ENCODE measurements around the gene C1orf105. TPM values are rescaled to one million over a fixed set of nuclear protein-coding genes. Genes with fewer than 3 reads are reported as not detected.

Gene C1orf105
- total and polyA plus RNA-seq, 2 experiments from 2014 or later, result not detected

DNA sequence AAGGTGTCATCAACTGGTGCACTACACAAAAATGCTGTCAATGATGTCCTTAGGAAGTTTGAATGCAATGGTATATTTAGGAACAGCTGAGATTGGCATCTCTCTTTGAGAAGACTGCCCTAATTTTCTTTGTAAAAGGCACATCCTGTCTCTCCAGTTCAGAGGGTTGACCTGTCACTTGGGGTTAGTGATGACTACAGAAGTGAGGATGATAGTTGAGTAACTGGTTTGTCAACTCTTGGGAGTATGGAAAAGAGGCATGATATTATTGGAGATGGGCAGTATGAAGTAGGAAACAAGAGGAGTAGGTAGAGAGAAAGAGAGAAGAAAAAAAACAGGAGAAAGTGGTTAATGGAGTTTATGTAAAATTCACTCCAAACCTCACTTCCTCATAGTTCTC lies 63.8 kb downstream of the C1orf105 start:
- Mint-ChIP-seq H3K4me3 (no peak overlapping the region), H3K9me3 (no peaks in the 10 kb centered on the region), H3K36me3 (ENCODE audit: low read depth) (no peaks in the 10 kb centered on the region), H3K27me3 (ENCODE audit: insufficient read depth, low read depth, poor library complexity) (peaks cover 3% of the 10 kb centered on the region), H3K27ac (no peak overlapping the region), H3K4me1 (peaks cover 9% of the 10 kb centered on the region)
- no peaks in the 10 kb centered on the region for H4K20me1 ChIP-seq (replicated peaks; ENCODE audit: insufficient read depth)
- no peaks in the 10 kb centered on the region for H3K79me2 ChIP-seq (replicated peaks; ENCODE audit: insufficient read depth)
- TF ChIP-seq EZH2 (IDR thresholded peaks at IDR 0.05; ENCODE audit: low read depth, unreplicated experiment) (no peak), EZH2phosphoT487 (IDR thresholded peaks at IDR 0.05; ENCODE audit: unreplicated experiment) (no peak), POLR2AphosphoS5 (IDR thresholded peaks at IDR 0.05; ENCODE audit: low read depth) (no peak), ZNF114 (CRISPR knock-in tag; IDR thresholded peaks at IDR 0.05) (no peak), ZNF331 (CRISPR knock-in tag; IDR thresholded peaks at IDR 0.05; ENCODE audit: low read depth) (no peak), STAT1 (IDR thresholded peaks at IDR 0.05; ENCODE audit: unreplicated experiment) (no peak), NANOG (IDR thresholded peaks at IDR 0.05; ENCODE audit: borderline replicate concordance) (no peak), JUNB (IDR thresholded peaks at IDR 0.05; ENCODE audit: unreplicated experiment) (no peak)
- TF ChIP-seq, protein P1, sequence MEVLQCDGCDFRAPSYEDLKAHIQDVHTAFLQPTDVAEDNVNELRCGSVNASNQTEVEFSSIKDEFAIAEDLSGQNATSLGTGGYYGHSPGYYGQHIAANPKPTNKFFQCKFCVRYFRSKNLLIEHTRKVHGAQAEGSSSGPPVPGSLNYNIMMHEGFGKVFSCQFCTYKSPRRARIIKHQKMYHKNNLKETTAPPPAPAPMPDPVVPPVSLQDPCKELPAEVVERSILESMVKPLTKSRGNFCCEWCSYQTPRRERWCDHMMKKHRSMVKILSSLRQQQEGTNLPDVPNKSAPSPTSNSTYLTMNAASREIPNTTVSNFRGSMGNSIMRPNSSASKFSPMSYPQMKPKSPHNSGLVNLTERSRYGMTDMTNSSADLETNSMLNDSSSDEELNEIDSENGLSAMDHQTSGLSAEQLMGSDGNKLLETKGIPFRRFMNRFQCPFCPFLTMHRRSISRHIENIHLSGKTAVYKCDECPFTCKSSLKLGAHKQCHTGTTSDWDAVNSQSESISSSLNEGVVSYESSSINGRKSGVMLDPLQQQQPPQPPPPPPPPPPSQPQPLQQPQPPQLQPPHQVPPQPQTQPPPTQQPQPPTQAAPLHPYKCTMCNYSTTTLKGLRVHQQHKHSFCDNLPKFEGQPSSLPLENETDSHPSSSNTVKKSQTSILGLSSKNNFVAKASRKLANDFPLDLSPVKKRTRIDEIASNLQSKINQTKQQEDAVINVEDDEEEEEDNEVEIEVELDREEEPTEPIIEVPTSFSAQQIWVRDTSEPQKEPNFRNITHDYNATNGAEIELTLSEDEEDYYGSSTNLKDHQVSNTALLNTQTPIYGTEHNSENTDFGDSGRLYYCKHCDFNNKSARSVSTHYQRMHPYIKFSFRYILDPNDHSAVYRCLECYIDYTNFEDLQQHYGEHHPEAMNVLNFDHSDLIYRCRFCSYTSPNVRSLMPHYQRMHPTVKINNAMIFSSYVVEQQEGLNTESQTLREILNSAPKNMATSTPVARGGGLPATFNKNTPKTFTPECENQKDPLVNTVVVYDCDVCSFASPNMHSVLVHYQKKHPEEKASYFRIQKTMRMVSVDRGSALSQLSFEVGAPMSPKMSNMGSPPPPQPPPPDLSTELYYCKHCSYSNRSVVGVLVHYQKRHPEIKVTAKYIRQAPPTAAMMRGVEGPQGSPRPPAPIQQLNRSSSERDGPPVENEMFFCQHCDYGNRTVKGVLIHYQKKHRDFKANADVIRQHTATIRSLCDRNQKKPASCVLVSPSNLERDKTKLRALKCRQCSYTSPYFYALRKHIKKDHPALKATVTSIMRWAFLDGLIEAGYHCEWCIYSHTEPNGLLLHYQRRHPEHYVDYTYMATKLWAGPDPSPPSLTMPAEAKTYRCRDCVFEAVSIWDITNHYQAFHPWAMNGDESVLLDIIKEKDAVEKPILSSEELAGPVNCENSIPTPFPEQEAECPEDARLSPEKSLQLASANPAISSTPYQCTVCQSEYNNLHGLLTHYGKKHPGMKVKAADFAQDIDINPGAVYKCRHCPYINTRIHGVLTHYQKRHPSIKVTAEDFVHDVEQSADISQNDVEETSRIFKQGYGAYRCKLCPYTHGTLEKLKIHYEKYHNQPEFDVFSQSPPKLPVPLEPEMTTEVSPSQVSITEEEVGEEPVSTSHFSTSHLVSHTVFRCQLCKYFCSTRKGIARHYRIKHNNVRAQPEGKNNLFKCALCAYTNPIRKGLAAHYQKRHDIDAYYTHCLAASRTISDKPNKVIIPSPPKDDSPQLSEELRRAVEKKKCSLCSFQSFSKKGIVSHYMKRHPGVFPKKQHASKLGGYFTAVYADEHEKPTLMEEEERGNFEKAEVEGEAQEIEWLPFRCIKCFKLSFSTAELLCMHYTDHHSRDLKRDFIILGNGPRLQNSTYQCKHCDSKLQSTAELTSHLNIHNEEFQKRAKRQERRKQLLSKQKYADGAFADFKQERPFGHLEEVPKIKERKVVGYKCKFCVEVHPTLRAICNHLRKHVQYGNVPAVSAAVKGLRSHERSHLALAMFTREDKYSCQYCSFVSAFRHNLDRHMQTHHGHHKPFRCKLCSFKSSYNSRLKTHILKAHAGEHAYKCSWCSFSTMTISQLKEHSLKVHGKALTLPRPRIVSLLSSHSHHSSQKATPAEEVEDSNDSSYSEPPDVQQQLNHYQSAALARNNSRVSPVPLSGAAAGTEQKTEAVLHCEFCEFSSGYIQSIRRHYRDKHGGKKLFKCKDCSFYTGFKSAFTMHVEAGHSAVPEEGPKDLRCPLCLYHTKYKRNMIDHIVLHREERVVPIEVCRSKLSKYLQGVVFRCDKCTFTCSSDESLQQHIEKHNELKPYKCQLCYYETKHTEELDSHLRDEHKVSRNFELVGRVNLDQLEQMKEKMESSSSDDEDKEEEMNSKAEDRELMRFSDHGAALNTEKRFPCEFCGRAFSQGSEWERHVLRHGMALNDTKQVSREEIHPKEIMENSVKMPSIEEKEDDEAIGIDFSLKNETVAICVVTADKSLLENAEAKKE (CRISPR knock-in tag; IDR thresholded peaks at IDR 0.05), result no peak
- TF ChIP-seq, protein P2, sequence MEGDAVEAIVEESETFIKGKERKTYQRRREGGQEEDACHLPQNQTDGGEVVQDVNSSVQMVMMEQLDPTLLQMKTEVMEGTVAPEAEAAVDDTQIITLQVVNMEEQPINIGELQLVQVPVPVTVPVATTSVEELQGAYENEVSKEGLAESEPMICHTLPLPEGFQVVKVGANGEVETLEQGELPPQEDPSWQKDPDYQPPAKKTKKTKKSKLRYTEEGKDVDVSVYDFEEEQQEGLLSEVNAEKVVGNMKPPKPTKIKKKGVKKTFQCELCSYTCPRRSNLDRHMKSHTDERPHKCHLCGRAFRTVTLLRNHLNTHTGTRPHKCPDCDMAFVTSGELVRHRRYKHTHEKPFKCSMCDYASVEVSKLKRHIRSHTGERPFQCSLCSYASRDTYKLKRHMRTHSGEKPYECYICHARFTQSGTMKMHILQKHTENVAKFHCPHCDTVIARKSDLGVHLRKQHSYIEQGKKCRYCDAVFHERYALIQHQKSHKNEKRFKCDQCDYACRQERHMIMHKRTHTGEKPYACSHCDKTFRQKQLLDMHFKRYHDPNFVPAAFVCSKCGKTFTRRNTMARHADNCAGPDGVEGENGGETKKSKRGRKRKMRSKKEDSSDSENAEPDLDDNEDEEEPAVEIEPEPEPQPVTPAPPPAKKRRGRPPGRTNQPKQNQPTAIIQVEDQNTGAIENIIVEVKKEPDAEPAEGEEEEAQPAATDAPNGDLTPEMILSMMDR (conservative IDR thresholded peaks at IDR 0.05; ENCODE audit: low read depth in 2 of 2), result no peak
- TF ChIP-seq, protein P3, sequence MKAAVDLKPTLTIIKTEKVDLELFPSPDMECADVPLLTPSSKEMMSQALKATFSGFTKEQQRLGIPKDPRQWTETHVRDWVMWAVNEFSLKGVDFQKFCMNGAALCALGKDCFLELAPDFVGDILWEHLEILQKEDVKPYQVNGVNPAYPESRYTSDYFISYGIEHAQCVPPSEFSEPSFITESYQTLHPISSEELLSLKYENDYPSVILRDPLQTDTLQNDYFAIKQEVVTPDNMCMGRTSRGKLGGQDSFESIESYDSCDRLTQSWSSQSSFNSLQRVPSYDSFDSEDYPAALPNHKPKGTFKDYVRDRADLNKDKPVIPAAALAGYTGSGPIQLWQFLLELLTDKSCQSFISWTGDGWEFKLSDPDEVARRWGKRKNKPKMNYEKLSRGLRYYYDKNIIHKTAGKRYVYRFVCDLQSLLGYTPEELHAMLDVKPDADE (IDR thresholded peaks at IDR 0.05), result no peak
- TF ChIP-seq, protein P4, sequence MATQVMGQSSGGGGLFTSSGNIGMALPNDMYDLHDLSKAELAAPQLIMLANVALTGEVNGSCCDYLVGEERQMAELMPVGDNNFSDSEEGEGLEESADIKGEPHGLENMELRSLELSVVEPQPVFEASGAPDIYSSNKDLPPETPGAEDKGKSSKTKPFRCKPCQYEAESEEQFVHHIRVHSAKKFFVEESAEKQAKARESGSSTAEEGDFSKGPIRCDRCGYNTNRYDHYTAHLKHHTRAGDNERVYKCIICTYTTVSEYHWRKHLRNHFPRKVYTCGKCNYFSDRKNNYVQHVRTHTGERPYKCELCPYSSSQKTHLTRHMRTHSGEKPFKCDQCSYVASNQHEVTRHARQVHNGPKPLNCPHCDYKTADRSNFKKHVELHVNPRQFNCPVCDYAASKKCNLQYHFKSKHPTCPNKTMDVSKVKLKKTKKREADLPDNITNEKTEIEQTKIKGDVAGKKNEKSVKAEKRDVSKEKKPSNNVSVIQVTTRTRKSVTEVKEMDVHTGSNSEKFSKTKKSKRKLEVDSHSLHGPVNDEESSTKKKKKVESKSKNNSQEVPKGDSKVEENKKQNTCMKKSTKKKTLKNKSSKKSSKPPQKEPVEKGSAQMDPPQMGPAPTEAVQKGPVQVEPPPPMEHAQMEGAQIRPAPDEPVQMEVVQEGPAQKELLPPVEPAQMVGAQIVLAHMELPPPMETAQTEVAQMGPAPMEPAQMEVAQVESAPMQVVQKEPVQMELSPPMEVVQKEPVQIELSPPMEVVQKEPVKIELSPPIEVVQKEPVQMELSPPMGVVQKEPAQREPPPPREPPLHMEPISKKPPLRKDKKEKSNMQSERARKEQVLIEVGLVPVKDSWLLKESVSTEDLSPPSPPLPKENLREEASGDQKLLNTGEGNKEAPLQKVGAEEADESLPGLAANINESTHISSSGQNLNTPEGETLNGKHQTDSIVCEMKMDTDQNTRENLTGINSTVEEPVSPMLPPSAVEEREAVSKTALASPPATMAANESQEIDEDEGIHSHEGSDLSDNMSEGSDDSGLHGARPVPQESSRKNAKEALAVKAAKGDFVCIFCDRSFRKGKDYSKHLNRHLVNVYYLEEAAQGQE (IDR thresholded peaks at IDR 0.05; ENCODE audit: unreplicated experiment), result no peak
- H2AFZ ChIP-seq, result peak overlapping the region; percentile 32; the same call in 1 of the 2 replicates
- H3F3A ChIP-seq (replicated peaks; ENCODE audit: low read depth), result no peaks in the 10 kb centered on the region
- H3K4me2 ChIP-seq, result no peak overlapping the region
- no peaks in the 10 kb centered on the region for H3K27me3 ChIP-seq (ENCODE audit: insufficient read depth)
- H3K36me3 ChIP-seq (ENCODE audit: insufficient read depth), result no peaks in the 10 kb centered on the region
- H3K27ac ChIP-seq (ENCODE audit: low read depth), result no peak overlapping the region
- ATAC-seq, result no peak
- H3K9me2 ChIP-seq (ENCODE audit: insufficient read depth), result no peaks in the 10 kb centered on the region
- no peaks in the 10 kb centered on the region; the same call in 1 of the 2 replicates for H3K4me1 ChIP-seq (ENCODE audit: insufficient read depth)
- no peak for DNase-seq (ENCODE audit: low spot score)
- no peak overlapping the region for H3K4me3 ChIP-seq
